HepG2 (cell line): ENCODE data around the gene SIK2. TPM values are rescaled to one million over a fixed set of nuclear protein-coding genes. Genes with fewer than 3 reads are reported as not detected.

Experiments
- ATAC-seq: fragments of 200-7000 bp; cut with Tn5 transposase; 3 replicates; pipeline ENCODE4 v1.9.1; 2020; ENCODE audit warnings: mild to moderate bottlenecking, moderate library complexity
- BruUV-seq: library from RNA; stranded (reverse); fragments of 400-500 nt; replicated peaks from 2 replicates; lab custom pipeline; 2021; lab: Mats Ljungman, UMichigan
- CTCF ChIA-PET: fragments of 300-600 bp; formaldehyde crosslinking; extraction: SDS; loops from one replicate; lab custom pipeline; 2021; ENCODE audit warnings: low total read pairs, inconsistent platforms, low intra/inter-chr PET ratio; lab: Yijun Ruan, JAX
- POLR2A ChIA-PET: fragments of 350-600 bp; sonication (Branson Sonifier 250); formaldehyde crosslinking; loops from one replicate; lab custom pipeline; 2020; ENCODE audit warnings: antibody characterized with exemption, inconsistent platforms; lab: Yijun Ruan, JAX
- DNase-seq: peaks from one replicate; pipeline ENCODE4 v3.0.0-alpha.2; 2015; ENCODE audit warnings: low spot score
- FAIRE-seq: peaks from 3 replicates; lab custom pipeline; 2011; peaks lifted over from hg19 to GRCh38; lab: Jason Lieb, UNC
- H2AFZ ChIP-seq: one replicate; pipeline ENCODE4 v1.6.1; 2011; ENCODE audit warnings: low read length, inconsistent platforms
- H3K27ac ChIP-seq: fragments of 300-600 bp; 3 replicates; pipeline ENCODE4 v1.8.0; 2011; ENCODE audit warnings: mixed run types, mild to moderate bottlenecking, mixed read lengths, low read length, inconsistent platforms; ENCODE audit not compliant: insufficient read depth; ENCODE audit errors: extremely low read length
- H3K27me3 ChIP-seq, 2 experiments: fragments of 200-600 bp in 1 of 2; 2 replicates in 1 of 2; 3 replicates in 1 of 2; pipeline versions ENCODE4 v1.6.0 to v1.8.0; 2011; ENCODE audit warnings: low read length in 2 of 2, mild to moderate bottlenecking in 2 of 2, moderate library complexity in 2 of 2, inconsistent platforms in 1 of 2; ENCODE audit not compliant: insufficient read depth in 2 of 2, control insufficient read depth in 1 of 2
- H3K36me3 ChIP-seq, 2 experiments: fragments of 200-600 bp in 1 of 2; replicated peaks in 1 of 2; 2 replicates in 1 of 2; 3 replicates in 1 of 2; pipeline versions ENCODE4 v1.5.1 to v1.8.0; 2011; ENCODE audit warnings: low read length in 2 of 2, inconsistent platforms in 1 of 2; ENCODE audit not compliant: insufficient read depth in 2 of 2, control insufficient read depth in 1 of 2
- H3K4me1 ChIP-seq: 2 replicates; pipeline ENCODE4 v1.5.1; 2012; ENCODE audit warnings: low read length, inconsistent platforms; ENCODE audit not compliant: insufficient read depth
- H3K4me2 ChIP-seq: 2 replicates; pipeline ENCODE4 v1.6.0; 2011; ENCODE audit warnings: low read depth, low read length, inconsistent platforms
- H3K4me3 ChIP-seq, 3 experiments: fragments of 200-600 bp in 1 of 3; sonication (generic), shearing (Covaris generic) in 1 of 3; replicated peaks in 1 of 3; 2 replicates each; pipeline ENCODE4 v1.5.1; 2011 to 2016; ENCODE audit warnings: low read length in 3 of 3, inconsistent platforms in 2 of 3, low read depth in 2 of 3, mild to moderate bottlenecking in 2 of 3, control low read depth in 1 of 3, mixed read lengths in 1 of 3; ENCODE audit not compliant: insufficient read depth in 1 of 3
- H3K79me2 ChIP-seq: one replicate; pipeline ENCODE4 v1.6.1; 2011; ENCODE audit warnings: low read length, inconsistent platforms; ENCODE audit not compliant: insufficient read depth
- H3K9ac ChIP-seq: 2 replicates; pipeline ENCODE4 v1.6.0; 2011; ENCODE audit warnings: mild to moderate bottlenecking, low read depth, low read length, inconsistent platforms; ENCODE audit not compliant: insufficient read depth
- H3K9me3 ChIP-seq: 2 replicates; pipeline ENCODE4 v1.5.1; 2012; ENCODE audit warnings: mild to moderate bottlenecking, low read length
- H4K20me1 ChIP-seq: 2 replicates; pipeline ENCODE4 v1.6.0; 2011; ENCODE audit warnings: inconsistent platforms, mild to moderate bottlenecking, low read length, moderate library complexity; ENCODE audit not compliant: insufficient read depth
- SALL1 ChIP-seq: sonication (generic); formaldehyde crosslinking; IDR thresholded peaks from 2 replicates; pipeline ENCODE4 v1.8.0; 2022; ENCODE audit warnings: mild to moderate bottlenecking, missing genetic modification reagents
- ZKSCAN1 ChIP-seq: fragments of 150-350 bp; IDR thresholded peaks from 2 replicates; pipeline ENCODE4 v1.6.1; 2014; ENCODE audit warnings: low read length
- ZNF160 ChIP-seq: sonication (generic); formaldehyde crosslinking; IDR thresholded peaks from 2 replicates; pipeline ENCODE4 v1.8.0; 2022; ENCODE audit warnings: mild to moderate bottlenecking, inconsistent platforms, missing genetic modification reagents
- ZNF292 ChIP-seq: sonication (generic); formaldehyde crosslinking; IDR thresholded peaks from 2 replicates; pipeline ENCODE4 v1.8.1; 2022; ENCODE audit warnings: mild to moderate bottlenecking, low read depth, missing genetic modification reagents, borderline replicate concordance
- ZNF687 ChIP-seq: sonication (generic); formaldehyde crosslinking; IDR thresholded peaks from 2 replicates; pipeline ENCODE4 v1.5.1; 2020; ENCODE audit warnings: mild to moderate bottlenecking, missing genetic modification reagents, moderate library complexity
- WGBS: methylation state at CpG from one replicate; pipeline ENCODE4 v1.1.6; 2017; ENCODE audit warnings: low lambda C conversion rate; 5-methylcytosine and 5-hydroxymethylcytosine counted together
- in situ Hi-C: cut with HindIII; loops from 2 replicates; pipeline ENCODE4 v1.10.0; 2017; ENCODE audit warnings: low pct_unique_long_range_greater_than_20kb; ENCODE audit not compliant: extremely low pct_ligation_motif_present
- intact Hi-C: fragments of 100-400 bp; cut with micrococcal nuclease; formaldehyde crosslinking; loops from one replicate; pipeline ENCODE4 v1.10.0; 2022; ENCODE audit not compliant: unreplicated experiment
- polyA plus RNA-seq, 8 experiments: library from polyadenylated mRNA; depleted of rRNA in 3 of 8; stranded (reverse) in 7 of 8; unstranded in 1 of 8; fragments of >200 nt; fragmentation: Illumina TruSeq in 4 of 8; extraction: Trizol in 4 of 8; gene quantifications; 2 replicates each; pipeline versions ENCODE4 v1.2.1 to v1.2.3, GENCODE V29; 2011 to 2016; ENCODE audit warnings: low read depth in 4 of 8, missing spikeins in 1 of 8, mixed read lengths in 1 of 8; ENCODE audit not compliant: insufficient read depth in 1 of 8
- total RNA-seq, 5 experiments: library from RNA; depleted of rRNA; stranded (reverse); fragments of >200 nt; fragmentation: Illumina TruSeq; extraction: Trizol; gene quantifications; 2 replicates each; pipeline ENCODE4 v1.2.3, GENCODE V29; 2016; ENCODE audit warnings: low read depth in 1 of 5
- TF ChIP-seq, protein P1 (sequence below): sonication (generic); formaldehyde crosslinking; IDR thresholded peaks from 2 replicates; pipeline ENCODE4 v1.4.0; 2020; ENCODE audit warnings: mild to moderate bottlenecking, missing genetic modification reagents
- TF ChIP-seq, protein P2 (sequence below): sonication (generic); formaldehyde crosslinking; conservative IDR thresholded peaks from 2 replicates; pipeline ENCODE4 v1.8.0; 2022; ENCODE audit warnings: mild to moderate bottlenecking, moderate library complexity, missing genetic modification reagents

The SIK2 gene
- total and polyA plus RNA-seq, 2 of the 13 experiments (the other 11 are each of a cell fraction or from before 2014, with no cell fraction given), result 8.1 to 15.4 TPM

- CTCF ChIA-PET, result no interaction called here
- peak; percentile 56 for DNase-seq
- no peak for TF ChIP-seq ZKSCAN1
- no peak for TF ChIP-seq ZNF160 (CRISPR knock-in tag)
- TF ChIP-seq, protein P1, sequence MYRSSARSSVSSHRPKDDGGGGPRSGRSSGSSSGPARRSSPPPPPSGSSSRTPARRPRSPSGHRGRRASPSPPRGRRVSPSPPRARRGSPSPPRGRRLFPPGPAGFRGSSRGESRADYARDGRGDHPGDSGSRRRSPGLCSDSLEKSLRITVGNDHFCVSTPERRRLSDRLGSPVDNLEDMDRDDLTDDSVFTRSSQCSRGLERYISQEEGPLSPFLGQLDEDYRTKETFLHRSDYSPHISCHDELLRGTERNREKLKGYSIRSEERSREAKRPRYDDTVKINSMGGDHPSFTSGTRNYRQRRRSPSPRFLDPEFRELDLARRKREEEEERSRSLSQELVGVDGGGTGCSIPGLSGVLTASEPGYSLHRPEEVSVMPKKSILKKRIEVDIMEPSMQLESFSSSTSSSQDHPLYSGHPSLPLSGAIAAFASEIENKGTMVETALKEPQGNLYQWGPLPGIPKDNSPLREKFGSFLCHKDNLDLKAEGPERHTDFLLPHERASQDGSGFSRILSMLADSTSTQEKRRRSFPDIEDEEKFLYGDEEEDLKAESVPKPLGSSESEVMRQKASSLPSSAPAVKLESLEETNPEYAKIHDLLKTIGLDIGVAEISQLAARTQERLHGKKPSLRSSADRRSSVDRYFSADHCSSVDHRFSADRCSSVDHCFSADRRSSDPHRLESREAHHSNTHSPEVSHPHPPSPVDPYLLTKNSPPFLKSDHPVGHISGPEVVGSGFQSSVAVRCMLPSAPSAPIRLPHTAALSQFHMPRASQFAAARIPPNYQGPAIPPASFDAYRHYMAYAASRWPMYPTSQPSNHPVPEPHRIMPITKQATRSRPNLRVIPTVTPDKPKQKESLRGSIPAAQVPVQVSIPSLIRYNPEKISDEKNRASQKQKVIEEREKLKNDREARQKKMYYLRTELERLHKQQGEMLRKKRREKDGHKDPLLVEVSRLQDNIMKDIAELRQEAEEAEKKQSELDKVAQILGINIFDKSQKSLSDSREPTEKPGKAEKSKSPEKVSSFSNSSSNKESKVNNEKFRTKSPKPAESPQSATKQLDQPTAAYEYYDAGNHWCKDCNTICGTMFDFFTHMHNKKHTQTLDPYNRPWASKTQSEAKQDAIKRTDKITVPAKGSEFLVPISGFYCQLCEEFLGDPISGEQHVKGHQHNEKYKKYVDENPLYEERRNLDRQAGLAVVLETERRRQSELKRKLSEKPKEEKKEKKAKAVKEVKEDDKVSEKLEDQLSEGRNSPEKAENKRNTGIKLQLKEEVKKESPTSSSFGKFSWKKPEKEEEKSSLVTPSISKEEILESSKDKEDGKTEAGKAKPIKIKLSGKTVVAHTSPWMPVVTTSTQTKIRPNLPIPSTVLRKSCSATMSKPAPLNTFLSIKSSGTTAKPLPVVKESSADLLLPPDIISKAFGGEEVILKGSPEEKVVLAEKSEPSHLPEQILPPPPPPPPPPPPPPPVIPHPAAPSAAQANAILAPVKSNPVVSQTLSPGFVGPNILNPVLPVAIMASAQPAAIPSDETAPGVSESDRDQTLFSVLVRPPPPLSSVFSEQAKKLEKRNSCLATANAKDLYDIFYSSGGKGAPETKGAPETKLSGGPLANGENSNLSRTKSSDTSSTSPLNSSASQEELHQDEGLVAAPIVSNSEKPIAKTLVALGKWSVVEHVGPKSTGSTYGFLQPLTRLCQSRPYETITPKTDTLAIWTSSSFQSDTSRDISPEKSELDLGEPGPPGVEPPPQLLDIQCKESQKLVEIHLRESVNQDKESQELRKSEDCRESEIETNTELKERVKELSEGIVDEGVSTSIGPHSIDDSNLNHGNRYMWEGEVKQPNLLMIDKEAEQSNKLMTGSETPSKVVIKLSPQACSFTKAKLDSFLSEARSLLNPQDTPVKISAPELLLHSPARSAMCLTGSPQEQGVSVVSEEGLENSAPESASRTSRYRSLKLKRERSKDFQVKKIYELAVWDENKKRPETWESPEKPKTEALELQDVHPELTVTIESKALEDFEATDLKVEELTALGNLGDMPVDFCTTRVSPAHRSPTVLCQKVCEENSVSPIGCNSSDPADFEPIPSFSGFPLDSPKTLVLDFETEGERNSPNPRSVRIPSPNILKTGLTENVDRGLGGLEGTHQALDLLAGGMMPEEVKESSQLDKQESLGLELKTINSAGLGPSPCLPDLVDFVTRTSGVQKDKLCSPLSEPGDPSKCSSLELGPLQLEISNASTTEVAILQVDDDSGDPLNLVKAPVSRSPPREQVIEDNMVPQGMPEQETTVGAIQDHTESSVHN (CRISPR knock-in tag), result no peak
- no peak for TF ChIP-seq ZNF687 (CRISPR knock-in tag)
- peak; percentile 58; the same call in 1 of the 2 replicates for TF ChIP-seq ZNF292 (CRISPR knock-in tag)
- TF ChIP-seq SALL1, result peak; percentile 47; the same call in 1 of the 2 replicates
- TF ChIP-seq, protein P2, sequence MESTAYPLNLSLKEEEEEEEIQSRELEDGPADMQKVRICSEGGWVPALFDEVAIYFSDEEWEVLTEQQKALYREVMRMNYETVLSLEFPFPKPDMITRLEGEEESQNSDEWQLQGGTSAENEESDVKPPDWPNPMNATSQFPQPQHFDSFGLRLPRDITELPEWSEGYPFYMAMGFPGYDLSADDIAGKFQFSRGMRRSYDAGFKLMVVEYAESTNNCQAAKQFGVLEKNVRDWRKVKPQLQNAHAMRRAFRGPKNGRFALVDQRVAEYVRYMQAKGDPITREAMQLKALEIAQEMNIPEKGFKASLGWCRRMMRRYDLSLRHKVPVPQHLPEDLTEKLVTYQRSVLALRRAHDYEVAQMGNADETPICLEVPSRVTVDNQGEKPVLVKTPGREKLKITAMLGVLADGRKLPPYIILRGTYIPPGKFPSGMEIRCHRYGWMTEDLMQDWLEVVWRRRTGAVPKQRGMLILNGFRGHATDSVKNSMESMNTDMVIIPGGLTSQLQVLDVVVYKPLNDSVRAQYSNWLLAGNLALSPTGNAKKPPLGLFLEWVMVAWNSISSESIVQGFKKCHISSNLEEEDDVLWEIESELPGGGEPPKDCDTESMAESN (CRISPR knock-in tag), result no peak
Measured at GRCh38 chr11:111571829-111572501, 30.3 kb upstream of the SIK2 start.

More at GRCh38 chr11:111571829-111572501, 30.3 kb upstream of the SIK2 start:
- Histone ChIP-seq H3K4me1 (peaks cover 51% of the 10 kb centered on the region), H3K4me2 (peak overlapping the region; percentile 72), H2AFZ (no peak overlapping the region), H3K4me3 (peak overlapping the region in 1 of 3 experiments; percentile 42; a peak in 2 of 6 replicates), H3K27ac (no peak overlapping the region), H3K9me3 (no peaks in the 10 kb centered on the region), H3K27me3 (no peaks in the 10 kb centered on the region; a peak in 1 of 5 replicates), H3K79me2 (no peaks in the 10 kb centered on the region), H3K9ac (no peak overlapping the region), H4K20me1 (no peaks in the 10 kb centered on the region), H3K36me3 (no peaks in the 10 kb centered on the region)
- POLR2A ChIA-PET, result no interaction called here
- in situ Hi-C loops, result no loop called here
- intact Hi-C loops, result no loop called here
- WGBS, result 11% methylated on average over 6 of the region's 6 CpGs
- FAIRE-seq (peak; percentile 68), ATAC-seq (peak; percentile 91)
- no TSS peak for BruUV-seq
